NOMO-1 treated with DMSO at 0.1 percent for 48 hours (cell line): Measurements from ENCODE around the gene TTC27.
"Not testable (repeated sequence)": the region's sequence is repeated elsewhere in the genome, so short reads cannot be mapped to it uniquely, and the experiment has no call there.

ENCODE experiments used
- DNase-seq: peaks from one replicate; lab custom pipeline; 2025; ENCODE audit not compliant: unreplicated experiment; lab: John Stamatoyannopoulos, UW

TTC27 gene

GRCh38 chr2:32844253-32844652 lies 216.4 kb downstream of the TTC27 start:
- no peak for DNase-seq

GRCh38 chr2:32846274-32846673 lies 218.4 kb downstream of the TTC27 start:
- not testable (repeated sequence) for DNase-seq

GRCh38 chr2:32847734-32848133 lies 219.9 kb downstream of the TTC27 start:
- DNase-seq = no peak

- no peak for DNase-seq
Measured at GRCh38 chr2:32849456-32850194, 221.8 kb downstream of the TTC27 start.

- no peak for DNase-seq
Measured at GRCh38 chr2:32851777-32852439, 224.1 kb downstream of the TTC27 start.

GRCh38 chr2:32852856-32853255 lies 225.0 kb downstream of the TTC27 start:
- DNase-seq = no peak

GRCh38 chr2:32856891-32857290 lies 229.0 kb downstream of the TTC27 start:
- no peak for DNase-seq

- no peak for DNase-seq
Measured at GRCh38 chr2:32858713-32859112, 230.9 kb downstream of the TTC27 start.

- DNase-seq = no peak
Measured at GRCh38 chr2:32860385-32860784, 232.5 kb downstream of the TTC27 start.

- peak; percentile 54 for DNase-seq
Measured at GRCh38 chr2:32862269-32863055, 234.6 kb downstream of the TTC27 start.

- DNase-seq = no peak
Measured at GRCh38 chr2:32863326-32863725, 235.5 kb downstream of the TTC27 start.

- no peak for DNase-seq
Measured at GRCh38 chr2:32863803-32864202, 236.0 kb downstream of the TTC27 start.

GRCh38 chr2:32864334-32865111 lies 236.7 kb downstream of the TTC27 start:
- no peak for DNase-seq

GRCh38 chr2:32865399-32866068 lies 237.7 kb downstream of the TTC27 start:
- DNase-seq = no peak

- DNase-seq = not testable (repeated sequence)
Measured at GRCh38 chr2:32866462-32866861, 238.6 kb downstream of the TTC27 start.
